GM23338 (cell line): Measurements from ENCODE around the gene CXorf65. TPM values are rescaled to one million over a fixed set of nuclear protein-coding genes. Genes with fewer than 3 reads are reported as not detected.

Experiments used
- ATAC-seq: fragments of 200-7000 bp; cut with Tn5 transposase; 3 replicates; pipeline ENCODE4 v1.9.1; 2020
- DNase-seq: peaks from one replicate; pipeline ENCODE4 v3.0.0-alpha.2; 2015; ENCODE audit warnings: low spot score
- H2AFZ ChIP-seq: fragments of 200-600 bp; sonication (generic); 2 replicates; pipeline ENCODE4 v1.8.0; 2016; ENCODE audit warnings: antibody characterized with exemption, mild to moderate bottlenecking, moderate library complexity
- H3F3A ChIP-seq: fragments of 200-600 bp; sonication (generic); replicated peaks from 2 replicates; pipeline ENCODE4 v1.8.0; 2017; ENCODE audit warnings: antibody characterized with exemption, mixed run types, low read depth
- H3K27ac ChIP-seq: fragments of 200-600 bp; sonication (generic); 2 replicates; pipeline ENCODE4 v1.6.1; 2016; ENCODE audit warnings: low read depth
- H3K27me3 ChIP-seq: fragments of 200-600 bp; sonication (generic); 2 replicates; pipeline ENCODE4 v1.8.0; 2016; ENCODE audit warnings: mild to moderate bottlenecking, mixed run types, moderate library complexity; ENCODE audit not compliant: insufficient read depth
- H3K36me3 ChIP-seq: fragments of 200-600 bp; sonication (generic); 2 replicates; pipeline ENCODE4 v1.8.0; 2016; ENCODE audit warnings: mild to moderate bottlenecking; ENCODE audit not compliant: insufficient read depth
- H3K4me1 ChIP-seq: fragments of 200-600 bp; sonication (generic); 2 replicates; pipeline ENCODE4 v1.8.0; 2016; ENCODE audit warnings: mild to moderate bottlenecking, moderate library complexity; ENCODE audit not compliant: insufficient read depth
- H3K4me2 ChIP-seq: fragments of 200-600 bp; sonication (generic); 2 replicates; pipeline ENCODE4 v1.7.1; 2017; ENCODE audit warnings: mixed run types
- H3K4me3 ChIP-seq: fragments of 200-600 bp; sonication (generic); 2 replicates; pipeline ENCODE4 v1.6.1; 2016; ENCODE audit warnings: mixed run types
- H3K79me2 ChIP-seq: fragments of 200-600 bp; sonication (generic); replicated peaks from 2 replicates; pipeline ENCODE4 v1.8.0; 2017; ENCODE audit warnings: mild to moderate bottlenecking; ENCODE audit not compliant: insufficient read depth
- H3K9me2 ChIP-seq: fragments of 200-600 bp; sonication (generic); 2 replicates; pipeline ENCODE4 v1.8.0; 2017; ENCODE audit not compliant: insufficient read depth
- H4K20me1 ChIP-seq: fragments of 200-600 bp; sonication (generic); replicated peaks from 2 replicates; pipeline ENCODE4 v1.8.0; 2017; ENCODE audit warnings: mild to moderate bottlenecking; ENCODE audit not compliant: insufficient read depth
- H3K27ac Mint-ChIP-seq: 2 replicates; pipeline ENCODE4 v1.8.0; 2020; ENCODE audit warnings: inconsistent platforms, mild to moderate bottlenecking, moderate library complexity, mixed read lengths
- H3K27me3 Mint-ChIP-seq: 3 replicates; pipeline ENCODE4 v1.8.0; 2022; ENCODE audit warnings: low read depth, mild to moderate bottlenecking, moderate library complexity, mixed read lengths, inconsistent platforms; ENCODE audit not compliant: insufficient read depth, poor library complexity
- H3K36me3 Mint-ChIP-seq: 3 replicates; pipeline ENCODE4 v1.8.0; 2021; ENCODE audit warnings: low read depth, mild to moderate bottlenecking, inconsistent platforms, moderate library complexity, mixed read lengths
- H3K4me1 Mint-ChIP-seq: 3 replicates; pipeline ENCODE4 v1.8.0; 2020; ENCODE audit warnings: mild to moderate bottlenecking, inconsistent platforms, mixed read lengths
- H3K4me3 Mint-ChIP-seq: 3 replicates; pipeline ENCODE4 v1.8.0; 2021; ENCODE audit warnings: moderate library complexity, mild to moderate bottlenecking, inconsistent platforms, mixed read lengths
- H3K9me3 Mint-ChIP-seq: 3 replicates; pipeline ENCODE4 v1.8.0; 2020; ENCODE audit warnings: moderate library complexity, mild to moderate bottlenecking, inconsistent platforms, mixed read lengths
- CTCF ChIP-seq, 2 experiments: fragments of 200-600 bp in 1 of 2; sonication (generic) in 1 of 2; conservative IDR thresholded peaks; 2 replicates each; pipeline versions ENCODE4 v1.5.1 to v1.6.1; 2016 to 2017; ENCODE audit warnings: antibody characterized with exemption in 2 of 2, low read depth in 2 of 2, mild to moderate bottlenecking in 2 of 2, moderate library complexity in 1 of 2
- ETS1 ChIP-seq: IDR thresholded peaks from 2 replicates; pipeline ENCODE4 v1.6.1; 2016; ENCODE audit warnings: antibody characterized with exemption
- EZH2phosphoT487 ChIP-seq: fragments of 200-600 bp; sonication (generic); IDR thresholded peaks from one replicate; pipeline ENCODE4 v1.8.1; 2018; ENCODE audit warnings: antibody characterized with exemption; ENCODE audit not compliant: unreplicated experiment
- POLR2AphosphoS5 ChIP-seq: IDR thresholded peaks from 2 replicates; pipeline ENCODE4 v1.6.1; 2016; ENCODE audit warnings: antibody characterized with exemption, low read depth
- REST ChIP-seq: IDR thresholded peaks from one replicate; pipeline ENCODE4 v1.6.1; 2018; ENCODE audit warnings: antibody characterized with exemption; ENCODE audit not compliant: unreplicated experiment
- ZNF462 ChIP-seq: fragments of 250-450 bp; sonication (Bioruptor Pico); IDR thresholded peaks from 2 replicates; pipeline ENCODE4 v1.5.0; 2020; ENCODE audit warnings: mild to moderate bottlenecking, moderate library complexity
- polyA plus RNA-seq: library from polyadenylated mRNA; unstranded; fragments of >200 nt; fragmentation: Nextera tagmentation; extraction: Ambion mirVana; gene quantifications from 2 replicates; pipeline ENCODE4 v1.2.1, GENCODE V29; 2016
- total RNA-seq: library from RNA; depleted of rRNA; stranded (reverse); fragments of >200 nt; shearing (Covaris generic); gene quantifications from 2 replicates; pipeline ENCODE4 v1.2.3, GENCODE V29; 2014

Gene CXorf65
- total and polyA plus RNA-seq, 2 experiments from 2014 or later = 0.79 TPM; not detected in 1

- no peak for TF ChIP-seq ZNF462 (CRISPR knock-in tag)
These were observed 21.8 kb upstream of the CXorf65 start (continued) for GRCh38 chrX:71128166-71128833.

- no peaks in the 10 kb centered on the region for H3K36me3 ChIP-seq
- H3K4me1 ChIP-seq = 0 out of 2 replicates have a peak, but pooled peaks cover 5% of the 10 kb centered on the region
- Mint-ChIP-seq H3K27me3 (no peaks in the 10 kb centered on the region), H3K4me3 (peak overlapping the region; percentile 78), H3K9me3 (no peaks in the 10 kb centered on the region), H3K36me3 (peaks cover 43% of the 10 kb centered on the region), H3K4me1 (no peaks in the 10 kb centered on the region; the same call in 2 of the 3 replicates), H3K27ac (no peak overlapping the region)
- TF ChIP-seq REST (no peak), POLR2AphosphoS5 (no peak), EZH2phosphoT487 (no peak), ETS1 (no peak), CTCF (conservative IDR thresholded peaks at IDR 0.05; ENCODE audit: low read depth in 2 of 2) (no peak)
- ATAC-seq (peak; percentile 35), DNase-seq (no peak)
- 0 out of 2 replicates have a peak, but pooled peaks cover 4% of the 10 kb centered on the region for H4K20me1 ChIP-seq
- peak overlapping the region; percentile 70 for H3K4me3 ChIP-seq
- H3K79me2 ChIP-seq = no peaks in the 10 kb centered on the region
- no peaks in the 10 kb centered on the region for H3K9me2 ChIP-seq
- no peak overlapping the region for H2AFZ ChIP-seq
- peaks cover 23% of the 10 kb centered on the region for H3K27me3 ChIP-seq
- peaks cover 5% of the 10 kb centered on the region; the same call in 1 of the 2 replicates for H3F3A ChIP-seq
- H3K4me2 ChIP-seq = peak overlapping the region; percentile 82
- no peak overlapping the region for H3K27ac ChIP-seq
These were observed 12.5 kb upstream of the CXorf65 start for GRCh38 chrX:71118985-71119535.
